Smooth muscle cell (in vitro differentiated cells): Measurements from ENCODE around the gene MAP2K7. TPM values are rescaled to one million over a fixed set of nuclear protein-coding genes. Genes with fewer than 3 reads are reported as not detected.
A peak's percentile ranks its signal among the peaks of the same experiment; 100 is the strongest.

Source experiments
- DNase-seq: peaks from one replicate; lab custom pipeline; 2025; ENCODE audit not compliant: unreplicated experiment; lab: John Stamatoyannopoulos, UW
- H2AFZ ChIP-seq: fragments of 200-600 bp; sonication (generic); 2 replicates; pipeline ENCODE4 v1.6.0; 2016; ENCODE audit warnings: antibody characterized with exemption, low read depth, mild to moderate bottlenecking
- H3F3A ChIP-seq: fragments of 200-600 bp; sonication (generic); 2 replicates; pipeline ENCODE4 v1.6.0; 2017; ENCODE audit warnings: antibody characterized with exemption, low read depth
- H3K27ac ChIP-seq: fragments of 200-600 bp; sonication (generic); 2 replicates; pipeline ENCODE4 v1.5.1; 2016; ENCODE audit warnings: low read depth, mild to moderate bottlenecking
- H3K27me3 ChIP-seq: fragments of 200-600 bp; sonication (generic); 2 replicates; pipeline ENCODE4 v1.6.1; 2016; ENCODE audit warnings: low read depth, mild to moderate bottlenecking
- H3K36me3 ChIP-seq: fragments of 200-600 bp; sonication (generic); 2 replicates; pipeline ENCODE4 v1.5.1; 2016; ENCODE audit warnings: low read depth
- H3K4me1 ChIP-seq: fragments of 200-600 bp; sonication (generic); 2 replicates; pipeline ENCODE4 v1.5.1; 2016; ENCODE audit warnings: low read depth
- H3K4me2 ChIP-seq: fragments of 200-600 bp; sonication (generic); 2 replicates; pipeline ENCODE4 v1.6.0; 2016; ENCODE audit warnings: mild to moderate bottlenecking
- H3K4me3 ChIP-seq: fragments of 200-600 bp; sonication (generic); 2 replicates; pipeline ENCODE4 v1.5.1; 2016; ENCODE audit warnings: mild to moderate bottlenecking
- H3K79me2 ChIP-seq: fragments of 200-600 bp; sonication (generic); 2 replicates; pipeline ENCODE4 v1.6.0; 2016; ENCODE audit warnings: low read depth, mild to moderate bottlenecking
- H3K9ac ChIP-seq: fragments of 200-600 bp; sonication (generic); 2 replicates; pipeline ENCODE4 v1.6.0; 2016; ENCODE audit warnings: low read depth
- H3K9me3 ChIP-seq: fragments of 200-600 bp; sonication (generic); replicated peaks from 2 replicates; pipeline ENCODE4 v1.5.1; 2016; ENCODE audit warnings: low read depth
- H4K20me1 ChIP-seq: fragments of 200-600 bp; sonication (generic); 2 replicates; pipeline ENCODE4 v1.6.0; 2016; ENCODE audit warnings: low read depth
- CTCF ChIP-seq: fragments of 200-600 bp; sonication (generic); IDR thresholded peaks from 2 replicates; pipeline ENCODE4 v1.5.1; 2017; ENCODE audit warnings: borderline replicate concordance, mild to moderate bottlenecking, antibody characterized with exemption; ENCODE audit not compliant: insufficient read depth, poor library complexity, severe bottlenecking
- WGBS: methylation state at CpG from one replicate; pipeline ENCODE4 v1.1.7; 2016; ENCODE audit warnings: low lambda C conversion rate; 5-methylcytosine and 5-hydroxymethylcytosine counted together
- polyA plus RNA-seq: library from polyadenylated mRNA; unstranded; fragments of >200 nt; fragmentation: Nextera tagmentation; extraction: Ambion mirVana; gene quantifications from 2 replicates; pipeline ENCODE4 v1.2.1, GENCODE V29; 2016
- total RNA-seq: library from RNA; depleted of rRNA; stranded (reverse); fragments of >200 nt; gene quantifications from 2 replicates; pipeline ENCODE4 v1.2.3, GENCODE V29; 2014

The MAP2K7 gene
- total RNA-seq (6.7 and 8.2 TPM in 2 replicates), polyA plus RNA-seq (9.2 and 13.1 TPM in 2 replicates)

DNA sequence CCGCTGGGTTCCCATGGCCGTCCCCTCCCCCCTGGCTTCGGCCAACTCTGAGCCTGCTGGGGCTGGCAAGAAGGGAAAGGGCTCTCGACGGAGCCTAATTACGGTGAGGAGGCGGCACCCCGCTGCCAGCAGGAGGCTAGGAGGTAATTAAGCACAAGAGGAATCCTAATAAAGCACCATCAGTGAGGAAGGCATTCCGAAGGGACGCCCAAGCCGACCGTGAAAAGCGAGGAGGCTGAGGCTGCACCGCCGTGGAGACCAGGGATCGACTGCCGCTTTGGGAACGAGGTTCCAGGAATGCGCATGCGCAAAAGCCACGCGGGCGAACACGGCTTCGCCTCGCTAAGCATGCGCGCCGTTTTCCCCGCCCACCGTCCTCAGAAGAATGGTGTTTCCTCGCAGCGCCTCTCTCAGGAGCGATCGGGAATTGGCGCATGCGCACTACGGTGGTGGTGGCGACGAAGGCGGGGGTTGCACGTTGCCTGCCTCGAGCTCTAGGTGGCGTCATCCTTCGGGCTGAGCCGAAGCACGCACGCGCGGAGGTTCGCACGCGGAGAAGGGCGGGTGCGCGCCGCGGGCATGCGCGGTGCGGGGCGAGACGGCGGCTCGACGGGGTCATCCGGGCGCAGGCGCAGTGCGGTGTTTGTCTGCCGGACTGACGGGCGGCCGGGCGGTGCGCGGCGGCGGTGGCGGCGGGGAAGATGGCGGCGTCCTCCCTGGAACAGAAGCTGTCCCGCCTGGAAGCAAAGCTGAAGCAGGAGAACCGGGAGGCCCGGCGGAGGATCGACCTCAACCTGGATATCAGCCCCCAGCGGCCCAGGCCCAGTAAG lies at the start of gene MAP2K7:
Gene MAP2K7 (plus strand): TSS at position 634 of the 830 bp plus-strand sequence. CDS start 68 bp downstream, at position 702.
- no peaks in the 10 kb centered on the region for H3K36me3 ChIP-seq

DNA sequence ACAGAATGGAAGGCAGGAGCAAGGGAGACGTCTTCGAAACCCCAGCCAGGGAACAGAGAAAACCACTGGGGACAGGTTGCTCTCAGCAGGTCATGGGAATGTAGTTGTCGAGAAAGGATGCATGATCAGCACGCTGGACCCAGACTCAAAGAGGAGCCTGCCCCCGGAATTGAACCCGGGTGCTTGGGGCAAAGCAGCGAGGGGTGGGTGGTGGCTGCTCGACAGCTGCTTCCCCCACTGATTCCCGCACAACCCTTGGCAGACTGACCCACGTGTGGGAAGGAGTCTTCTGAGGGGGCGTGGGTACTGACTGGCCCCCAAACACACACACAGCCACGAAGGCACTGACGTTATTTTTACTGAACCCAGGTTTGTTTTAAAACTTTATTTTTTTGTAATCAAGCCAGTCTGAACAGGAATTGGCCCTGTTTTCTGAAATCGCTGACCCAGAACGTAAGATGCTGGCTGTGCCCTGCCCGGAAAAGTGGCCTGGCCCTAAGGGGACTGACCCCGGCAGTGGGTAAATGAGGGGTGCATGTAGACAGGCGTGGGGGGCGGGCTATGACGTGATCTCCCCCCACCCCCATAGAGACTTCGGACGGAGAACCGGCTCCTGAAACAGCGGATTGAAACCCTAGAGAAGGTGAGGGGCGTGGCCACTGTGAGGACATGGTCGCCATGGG lies 48.1 kb upstream of the MAP2K7 start:
- H3K36me3 ChIP-seq: no peaks in the 10 kb centered on the region
- no peak overlapping the region for H2AFZ ChIP-seq
- DNase-seq: no peak
- H3K4me1 ChIP-seq: peaks cover 10% of the 10 kb centered on the region
- H3K9ac ChIP-seq: no peak overlapping the region
- H3K27me3 ChIP-seq: peaks cover 3% of the 10 kb centered on the region
- no peak for TF ChIP-seq CTCF
- no peak overlapping the region for H3K4me2 ChIP-seq
- WGBS: 87% methylated on average over 25 of the region's 26 CpGs
- H3F3A ChIP-seq: no peaks in the 10 kb centered on the region
- H3K9me3 ChIP-seq: no peaks in the 10 kb centered on the region
- H3K79me2 ChIP-seq: no peaks in the 10 kb centered on the region
- H3K27ac ChIP-seq: no peak overlapping the region
- no peaks in the 10 kb centered on the region for H4K20me1 ChIP-seq
- no peak overlapping the region for H3K4me3 ChIP-seq

More for the DNA sequence above, at the start of gene MAP2K7:
- no peaks in the 10 kb centered on the region for H3F3A ChIP-seq
- H3K4me3 ChIP-seq: peak within 1 kb of the TSS; percentile 86
- H3K9ac ChIP-seq: peak within 1 kb of the TSS; percentile 90
- H3K27ac ChIP-seq: peak within 1 kb of the TSS; percentile 66
- peak; percentile 100 for DNase-seq
- WGBS: under 1% methylated on average over 67 of the region's 89 CpGs
- peaks cover 14% of the 10 kb centered on the region for H3K4me1 ChIP-seq
- no peaks in the 10 kb centered on the region for H3K9me3 ChIP-seq
- peak within 1 kb of the TSS; percentile 24 for H2AFZ ChIP-seq
- peaks cover 44% of the 10 kb centered on the region for H4K20me1 ChIP-seq
- peak within 1 kb of the TSS; percentile 99 for H3K4me2 ChIP-seq
- H3K79me2 ChIP-seq: peaks cover 43% of the 10 kb centered on the region
- TF ChIP-seq CTCF: peak; percentile 17
- H3K27me3 ChIP-seq: no peaks in the 10 kb centered on the region

- Histone ChIP-seq H3K27me3 (peaks cover 7% of the 10 kb centered on the region), H3K79me2 (no peaks in the 10 kb centered on the region), H3K36me3 (no peaks in the 10 kb centered on the region), H3K27ac (no peak overlapping the region), H3K9ac (no peak overlapping the region), H3K9me3 (no peaks in the 10 kb centered on the region), H3K4me1 (peaks cover 10% of the 10 kb centered on the region), H2AFZ (no peak overlapping the region), H3F3A (no peaks in the 10 kb centered on the region), H3K4me3 (no peak overlapping the region), H4K20me1 (no peaks in the 10 kb centered on the region), H3K4me2 (no peak overlapping the region)
- WGBS: 92% methylated on average over 16 of the region's 16 CpGs
- no peak for DNase-seq
- TF ChIP-seq CTCF: no peak
These were observed 47.5 kb upstream of the MAP2K7 start for GRCh38 chr19:7856109-7856591.
